ENCODE measurements around the gene PSMB10. TPM values are rescaled to one million over a fixed set of nuclear protein-coding genes. Genes with fewer than 3 reads are reported as not detected.

Gene PSMB10
- total and polyA plus RNA-seq, 8 donors = 20.7 to 76.8 (median 31.6) TPM

GRCh38 chr16:67936880-67937605 is 393 bp upstream of the PSMB10 start:
- ATAC-seq (no peak), DNase-seq (peak in 1 of 4 donors; percentile 82)
- peaks cover 0 to 50% of the 10 kb centered on the region in 2 donors for H3K36me3 ChIP-seq
- H3K27ac ChIP-seq = peak overlapping the region; percentile 91 to 97
- intact Hi-C loops (cut with DNase I) = no loop called here
- H3K4me1 ChIP-seq = peaks cover 7 to 25% of the 10 kb centered on the region in 2 donors
- no peak for TF ChIP-seq CTCF (IDR thresholded peaks at IDR 0.05)
- H3K4me3 ChIP-seq = peak overlapping the region; percentile 70 to 97
- no peaks in the 10 kb centered on the region for H3K9me3 ChIP-seq
- no peaks in the 10 kb centered on the region for H3K27me3 ChIP-seq

GRCh38 chr16:67935402-67936123 is 1.1 kb downstream of the PSMB10 start:
- no peaks in the 10 kb centered on the region for H3K9me3 ChIP-seq
- no peaks in the 10 kb centered on the region for H3K27me3 ChIP-seq
- ATAC-seq (peak; percentile 95), DNase-seq (peak; percentile 94 to 100 (median 97))
- intact Hi-C loops (cut with DNase I) = no loop called here
- H3K4me3 ChIP-seq = peak overlapping the region; percentile 70 to 97
- H3K27ac ChIP-seq = peak overlapping the region; percentile 91 to 97
- peaks cover 7 to 25% of the 10 kb centered on the region in 2 donors for H3K4me1 ChIP-seq
- TF ChIP-seq CTCF (IDR thresholded peaks at IDR 0.05) = peak in 1 of 2 donors; percentile 29
- peaks cover 0 to 59% of the 10 kb centered on the region in 2 donors for H3K36me3 ChIP-seq

GRCh38 chr16:67935101-67935401 is 1.6 kb downstream of the PSMB10 start:
- H3K4me3 ChIP-seq = peak overlapping the region; percentile 70 to 97
- no peaks in the 10 kb centered on the region for H3K9me3 ChIP-seq
- H3K4me1 ChIP-seq = peaks cover 7 to 25% of the 10 kb centered on the region in 2 donors
- peaks cover 0 to 60% of the 10 kb centered on the region in 2 donors for H3K36me3 ChIP-seq
- peak in 1 of 4 donors; percentile 24 for DNase-seq
- no peak for TF ChIP-seq CTCF (IDR thresholded peaks at IDR 0.05)
- no peak for ATAC-seq
- no peaks in the 10 kb centered on the region for H3K27me3 ChIP-seq
- H3K27ac ChIP-seq = peak overlapping the region in 1 of 2 donors; percentile 97
- intact Hi-C loops (cut with DNase I) = no loop called here

- peak overlapping the region in 1 of 2 donors; percentile 97 for H3K27ac ChIP-seq
- no peaks in the 10 kb centered on the region for H3K27me3 ChIP-seq
- ATAC-seq (no peak), DNase-seq (no peak)
- peak overlapping the region; percentile 70 to 97 for H3K4me3 ChIP-seq
- no peak for TF ChIP-seq CTCF (IDR thresholded peaks at IDR 0.05)
- H3K4me1 ChIP-seq = peaks cover 7 to 25% of the 10 kb centered on the region in 2 donors
- H3K36me3 ChIP-seq = peaks cover 0 to 60% of the 10 kb centered on the region in 2 donors
- intact Hi-C loops (cut with DNase I) = no loop called here
- no peaks in the 10 kb centered on the region for H3K9me3 ChIP-seq
Measured at GRCh38 chr16:67934306-67935100, 2.1 kb downstream of the PSMB10 start.

All from left lung (tissue), 10 donors.